Left colon (tissue), 2 donors: ENCODE data around the gene RPA1. TPM values are rescaled to one million over a fixed set of nuclear protein-coding genes. Genes with fewer than 3 reads are reported as not detected.

ENCODE experiments used
- ATAC-seq: fragments of 200-7000 bp; cut with Tn5 transposase; one replicate; pipeline ENCODE4 v1.9.1; 2020; ENCODE audit warnings: mild to moderate bottlenecking, moderate library complexity
- DNase-seq, 2 donors: peaks; one replicate each; pipeline ENCODE4 v3.0.0-alpha.2; 2020
- intact Hi-C, 2 donors: fragments of 100-400 bp; cut with DNase I in 1 of 2; cut with micrococcal nuclease in 1 of 2; formaldehyde crosslinking; loops; one replicate each; pipeline versions ENCODE4 v1.11.2 to v1.14.0; 2022; cut with DNase I, micrococcal nuclease
- total RNA-seq, 2 donors: library from RNA; stranded (reverse); fragmentation: NEBNext Ultra II Directional; extraction: Animal tissue kit (Norgen Biotek cat#: 25700); gene quantifications; one replicate each; pipeline ENCODE4 v1.2.1, GENCODE V29; 2021
- donor health status: DM: no; HTN: no; CAD: no.
- donor health status: DM: yes; HTN: yes; CAD: no.

The RPA1 gene
- total RNA-seq, 2 donors from 2014 or later, result 57.2 to 69.6 TPM

DNA sequence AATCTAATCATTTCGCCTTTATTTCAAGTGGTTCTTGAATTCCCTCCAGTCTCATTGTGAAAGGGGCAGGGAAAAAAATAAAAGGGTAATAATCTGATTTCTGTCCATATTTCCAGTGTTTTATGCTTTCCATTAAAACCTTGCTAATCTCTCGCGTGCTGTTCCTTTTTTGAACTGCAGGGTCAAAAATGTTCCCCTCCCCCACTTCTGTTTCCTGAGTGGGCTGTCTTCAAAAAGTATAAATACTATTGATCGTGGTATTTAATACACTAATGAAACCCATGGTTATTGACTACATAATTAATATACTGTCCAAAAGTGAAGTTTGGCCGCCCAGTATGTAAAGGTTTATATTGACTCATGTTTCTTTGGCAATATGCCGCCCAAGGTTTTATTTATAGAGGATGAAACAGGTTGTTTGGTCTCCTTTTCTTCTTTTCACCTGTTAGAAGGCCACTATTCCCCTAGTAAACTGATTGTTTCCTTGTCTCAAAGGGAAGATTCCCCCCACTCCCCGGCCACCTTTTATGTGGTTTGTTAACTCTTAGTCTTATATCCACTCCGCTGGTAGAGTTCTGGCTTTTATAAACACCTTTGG is 69.7 kb downstream of the RPA1 start:
- ATAC-seq (no peak), DNase-seq (no peak)
- intact Hi-C loops, result no loop called here

DNA sequence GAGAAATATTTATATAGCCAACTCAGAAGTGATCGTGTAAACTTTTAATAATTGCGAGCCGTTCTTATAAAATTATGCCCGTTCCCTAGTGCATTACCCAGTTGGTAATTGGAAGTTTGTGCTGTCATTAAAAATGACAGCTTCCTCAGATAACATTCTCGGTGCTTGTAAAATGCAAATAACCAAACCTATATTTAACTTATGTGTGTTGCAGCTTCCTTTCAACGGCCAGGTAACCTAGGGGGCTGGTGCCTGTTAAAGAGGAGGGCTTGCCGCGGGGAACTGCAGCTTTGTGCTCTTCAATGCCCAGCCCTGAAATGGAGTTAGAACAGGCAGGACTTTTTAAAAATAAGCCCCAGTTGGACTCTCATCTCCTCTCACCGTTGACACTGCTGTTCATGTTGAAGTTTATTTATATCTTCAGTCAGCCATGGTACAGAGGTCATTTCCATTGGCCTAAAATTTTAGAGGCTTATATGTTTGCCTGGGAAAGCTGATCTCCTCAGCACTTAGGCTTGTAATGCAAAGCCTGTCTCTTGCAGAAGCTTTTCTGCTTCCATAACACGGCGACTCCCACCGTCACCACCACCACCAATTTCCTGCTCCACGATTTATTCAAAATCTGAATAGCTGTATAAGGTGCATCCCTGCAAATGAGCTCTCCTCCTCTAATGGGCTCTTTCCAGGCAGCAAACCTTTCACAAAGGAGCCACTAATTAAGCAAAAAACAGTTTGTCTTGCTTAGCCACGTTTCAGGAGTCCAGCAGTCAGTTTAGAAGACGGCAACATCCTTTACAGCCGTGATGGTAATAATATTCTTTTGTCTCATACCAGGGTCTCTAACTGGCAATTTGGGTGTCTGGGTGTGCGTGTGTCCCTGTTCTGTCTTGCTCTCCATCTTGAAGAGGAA is 74.7 kb downstream of the RPA1 start:
- ATAC-seq (peak; percentile 23), DNase-seq (no peak)
- intact Hi-C loops, result loop anchor here (5.0 kb wide), 1 partner anchor 123 kb away; the partner anchor contains the start of gene RTN4RL1 (in 2 of the 2)

DNA sequence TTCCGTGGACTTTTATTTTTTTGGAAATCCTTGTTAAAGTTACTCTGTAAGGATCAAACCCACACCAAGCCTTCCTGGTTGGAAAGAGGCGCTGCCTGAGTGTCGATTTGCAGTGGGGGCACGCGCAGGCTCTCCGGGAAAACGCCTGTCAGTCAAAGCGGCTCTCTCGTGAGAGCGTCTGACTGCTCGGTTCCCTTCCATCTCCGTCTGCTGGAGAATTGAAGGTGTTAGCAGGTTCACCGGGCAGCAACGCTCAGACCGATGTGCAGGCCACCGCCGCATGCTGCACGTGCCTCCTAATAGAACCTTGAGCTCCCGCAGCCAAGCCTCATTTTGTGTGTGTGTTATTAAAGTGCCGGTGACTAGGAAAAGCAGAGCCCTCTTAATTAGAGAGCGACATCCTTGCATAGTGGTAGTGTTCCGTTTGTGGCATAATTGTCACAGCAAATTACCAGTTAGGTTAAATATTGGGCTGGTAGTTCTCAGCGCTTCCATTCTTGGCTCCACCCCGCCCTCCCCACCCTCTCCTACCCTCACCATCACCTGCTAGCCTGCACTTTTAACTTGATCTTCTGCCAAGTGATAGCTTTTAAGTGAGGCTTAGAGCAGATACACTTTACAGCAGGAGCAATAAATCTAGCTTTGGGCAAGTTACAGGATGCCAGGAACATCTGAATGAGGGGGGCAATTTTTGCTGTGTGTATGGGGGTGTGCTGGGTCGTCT is 75.5 kb downstream of the RPA1 start:
- intact Hi-C loops, result loop anchor here (5.0 kb wide), 1 partner anchor 122 kb away; the partner anchor contains the start of gene RTN4RL1 (in 2 of the 2)
- DNase-seq, result no peak
- ATAC-seq, result peak; percentile 53

DNA sequence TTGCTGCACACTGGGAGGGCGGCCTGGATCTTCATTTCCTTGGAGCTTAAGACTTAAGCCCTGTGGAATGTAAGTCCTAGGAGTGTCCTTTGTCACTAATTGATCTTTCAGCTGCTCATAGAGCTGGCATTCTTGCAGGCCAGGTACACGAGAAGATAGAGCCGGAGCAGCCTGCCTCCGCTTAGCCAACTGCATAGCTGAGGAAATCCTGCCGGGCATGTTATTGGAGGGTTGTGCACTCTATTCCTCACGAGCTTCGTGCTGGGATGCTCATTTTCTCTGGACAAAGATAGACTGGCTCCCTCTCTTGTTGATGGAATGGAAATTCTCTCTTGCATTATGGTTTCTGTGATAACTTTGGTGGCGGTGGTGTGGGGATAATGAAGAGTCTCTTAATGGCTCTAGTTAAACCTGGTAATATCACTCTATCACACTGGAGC is 76.9 kb downstream of the RPA1 start:
- DNase-seq, result no peak
- intact Hi-C loops, result loop anchor here (5.0 kb wide), 1 partner anchor 121 kb away; the partner anchor contains the start of gene RTN4RL1 (in 2 of the 2)
- no peak for ATAC-seq

DNA sequence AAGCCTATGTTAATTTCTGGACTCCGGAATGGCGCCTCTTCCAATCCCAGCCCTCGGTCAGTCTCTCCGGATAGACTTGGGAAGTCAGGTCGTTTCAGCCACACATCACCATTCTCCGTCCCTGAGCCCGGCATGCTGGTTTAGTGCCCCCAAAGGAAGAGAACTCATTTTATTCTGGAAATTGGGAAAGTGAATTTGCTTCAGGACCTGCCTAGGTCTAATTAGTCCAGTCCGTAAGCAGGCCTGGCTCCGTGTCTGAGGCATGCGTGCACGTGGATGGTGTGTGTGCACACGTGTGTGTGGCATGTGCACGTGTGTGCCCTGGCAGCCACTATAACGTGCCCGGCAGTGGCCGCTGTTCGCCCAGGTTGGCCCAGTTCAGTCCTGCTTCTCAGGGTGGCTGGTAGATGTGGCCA is 77.4 kb downstream of the RPA1 start:
- ATAC-seq, result no peak
- no peak for DNase-seq
- intact Hi-C loops, result loop anchor here (5.0 kb wide), 1 partner anchor 120 kb away; the partner anchor contains the start of gene RTN4RL1 (in 2 of the 2)

DNA sequence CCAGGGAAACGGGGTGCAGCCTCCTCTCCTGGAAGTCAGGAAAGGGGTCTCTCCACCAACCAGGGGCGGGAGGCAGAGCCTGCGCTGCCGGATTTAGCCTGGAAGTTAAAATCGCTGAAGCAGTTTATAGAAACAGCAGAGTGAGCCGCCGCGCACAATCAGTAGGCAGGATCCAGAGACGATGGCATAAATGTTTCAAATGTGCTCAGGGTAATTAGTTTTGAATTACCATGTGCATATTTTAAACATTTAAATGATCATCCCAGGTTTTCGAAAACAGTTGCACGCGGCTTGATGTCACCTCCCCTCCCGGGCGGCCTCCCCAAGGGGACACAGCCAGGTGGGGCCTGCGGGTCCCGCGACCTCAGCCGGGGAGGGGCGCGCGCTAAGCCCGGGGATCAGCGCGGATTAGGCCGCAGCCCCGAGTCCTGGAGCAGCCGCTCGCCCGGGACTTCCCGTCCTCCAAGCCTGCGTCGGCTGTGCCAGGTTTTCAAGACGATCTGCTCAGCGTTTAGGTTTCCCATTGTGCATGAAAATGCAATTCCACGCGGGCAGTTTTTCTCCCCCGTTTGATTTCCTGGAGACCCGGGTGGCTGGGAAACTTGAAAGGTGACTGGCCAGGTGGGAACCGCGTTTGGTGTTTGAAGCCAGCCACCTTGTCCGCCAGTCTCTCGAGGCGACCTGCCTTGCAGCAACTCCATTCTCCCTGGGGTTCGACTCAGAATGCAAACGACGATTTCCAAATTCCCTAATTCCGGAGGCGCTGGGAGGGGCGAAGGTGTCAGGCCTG is 78.3 kb downstream of the RPA1 start:
- intact Hi-C loops, result loop anchor here (5.0 kb wide), 1 partner anchor 119 kb away; the partner anchor contains the start of gene RTN4RL1 (in 2 of the 2)
- ATAC-seq, result peak; percentile 26
- peak in 1 of 2 donors; percentile 23 for DNase-seq

DNA sequence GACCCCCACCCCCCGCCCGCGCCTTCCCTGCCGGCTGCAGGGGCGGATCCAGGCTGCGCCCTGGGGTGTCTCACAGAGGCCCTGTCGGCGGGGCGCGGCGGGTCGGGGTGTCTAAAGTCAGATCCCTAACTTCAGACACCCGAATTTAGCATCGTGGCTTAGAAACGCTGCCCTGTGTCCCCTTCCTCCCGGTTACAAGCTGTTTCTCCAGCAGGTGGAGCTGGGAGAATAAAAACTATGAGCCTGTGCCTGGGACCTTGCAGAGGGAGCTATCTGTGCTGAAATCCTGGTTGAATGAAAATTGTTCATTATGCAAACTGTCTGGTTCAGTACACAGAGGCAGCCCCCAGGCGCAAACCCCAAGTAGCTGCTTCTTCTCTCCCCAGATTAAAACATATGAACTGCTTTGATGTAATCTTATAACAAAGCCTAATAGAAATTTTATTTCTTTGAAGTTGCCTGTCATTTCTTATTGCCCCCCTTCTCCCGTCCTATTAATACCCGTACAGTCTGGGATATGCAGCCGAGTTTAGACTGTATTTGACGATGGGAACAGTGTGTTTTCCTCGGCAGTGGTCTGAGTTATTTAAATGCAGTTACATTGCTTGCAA is 79.0 kb downstream of the RPA1 start:
- DNase-seq (peak; percentile 41 to 55), ATAC-seq (peak; percentile 84)
- intact Hi-C loops, result loop anchor here (5.0 kb wide), 1 partner anchor 118 kb away; the partner anchor contains the start of gene RTN4RL1 (in 2 of the 2)

DNA sequence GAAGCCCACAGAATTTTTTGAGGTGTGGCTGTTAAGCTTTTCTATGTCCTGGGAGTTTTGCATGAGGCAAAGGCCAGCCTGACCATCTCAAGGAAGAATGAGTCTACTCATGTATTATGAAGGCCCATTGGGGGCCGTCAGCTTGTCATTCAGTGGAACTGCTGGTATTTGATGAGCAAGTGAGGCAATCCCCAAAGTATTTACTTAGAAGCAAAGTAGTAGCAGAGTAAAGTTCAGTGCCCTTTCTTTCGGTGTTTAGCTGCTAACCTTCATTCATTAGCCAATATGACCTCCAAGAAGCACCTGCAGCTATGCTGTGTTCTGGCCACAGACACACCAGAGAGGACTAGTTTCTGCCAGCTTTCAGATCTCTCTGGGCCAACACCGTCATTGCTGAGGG is 80.2 kb downstream of the RPA1 start:
- DNase-seq (no peak), ATAC-seq (no peak)
- intact Hi-C loops, result loop anchor here (5.0 kb wide), 1 partner anchor 117 kb away; the partner anchor contains the start of gene RTN4RL1 (in 2 of the 2)

DNA sequence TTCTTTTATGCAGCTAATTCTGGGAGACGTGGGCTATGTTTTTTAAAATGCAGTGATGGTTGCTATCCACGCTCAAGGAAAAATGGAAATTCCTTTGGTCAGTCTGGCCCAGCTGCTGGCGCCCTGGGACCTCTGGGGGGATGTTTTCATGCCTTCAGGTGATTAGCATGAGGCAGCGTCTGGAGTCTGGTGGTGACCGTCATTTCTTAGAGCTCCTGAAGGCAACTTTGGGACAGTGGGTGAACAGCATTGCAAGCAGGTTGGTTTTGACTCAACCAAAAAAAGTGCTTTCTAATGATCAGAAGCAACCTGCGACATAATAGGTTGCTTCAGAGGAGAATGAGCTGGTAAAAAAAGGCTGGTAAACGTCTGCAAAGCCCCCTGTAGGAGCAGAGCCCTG is 82.3 kb downstream of the RPA1 start:
- ATAC-seq (no peak), DNase-seq (no peak)
- intact Hi-C loops, result no loop called here

DNA sequence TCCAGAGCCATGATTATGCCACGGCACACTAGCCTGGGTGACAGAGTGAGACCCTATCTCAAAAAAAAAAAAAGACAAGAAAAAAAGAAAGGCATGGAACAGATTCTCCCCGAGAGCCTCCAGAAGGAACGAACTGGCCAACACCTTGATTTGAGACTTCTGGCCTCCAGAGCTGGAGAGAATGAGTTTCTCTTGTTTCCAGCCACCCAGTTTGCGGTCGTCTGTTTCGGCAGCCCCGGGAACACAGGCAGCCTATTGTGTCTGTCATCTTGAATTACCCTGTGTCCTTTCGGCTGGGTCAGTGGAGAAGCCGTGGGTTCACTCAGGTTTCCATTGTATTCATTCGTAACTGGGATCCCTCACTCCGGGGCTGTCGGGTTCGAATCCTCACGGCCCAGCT is 83.9 kb downstream of the RPA1 start:
- intact Hi-C loops, result no loop called here
- ATAC-seq (no peak), DNase-seq (no peak)

DNA sequence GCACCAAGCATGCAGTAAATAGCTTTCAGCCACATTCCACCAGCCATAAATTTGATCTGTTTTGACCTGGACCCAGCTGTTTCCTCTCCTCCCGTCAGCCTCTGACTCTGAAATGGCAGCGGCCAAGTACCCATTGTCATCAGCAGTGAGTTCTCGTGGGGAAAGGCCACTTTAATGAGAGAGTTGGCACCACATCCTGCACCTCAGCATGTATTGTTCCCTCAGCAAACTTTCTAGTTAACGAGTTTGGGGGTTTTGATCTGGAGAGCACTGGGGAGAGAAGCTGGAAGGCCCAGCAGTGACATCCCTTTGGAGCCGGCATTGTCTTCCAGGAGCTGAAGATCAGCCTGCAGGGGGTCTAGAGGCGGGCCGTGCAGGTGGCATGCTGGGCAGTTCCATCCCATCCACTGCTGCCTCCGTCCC is 84.9 kb downstream of the RPA1 start:
- ATAC-seq (no peak), DNase-seq (no peak)
- intact Hi-C loops, result no loop called here

DNA sequence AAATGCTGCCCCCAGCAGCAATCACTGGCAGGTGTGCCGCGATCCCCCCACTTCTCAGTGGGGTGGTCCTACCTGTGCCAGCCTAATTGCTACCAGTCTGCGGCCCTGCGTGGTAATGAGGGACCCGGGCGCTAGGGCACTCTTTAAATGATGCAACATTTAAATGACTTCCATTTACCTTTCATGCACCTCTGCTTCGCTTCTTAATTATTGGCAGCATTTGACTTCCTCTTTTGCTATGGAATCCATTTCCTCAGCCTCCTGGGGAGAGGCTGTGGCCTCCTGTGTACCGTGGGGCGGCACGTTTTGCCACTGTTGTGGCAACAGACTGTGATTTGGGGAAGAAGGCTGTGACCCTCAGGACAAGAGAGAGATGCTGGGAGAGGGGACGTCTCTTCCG is 86.1 kb downstream of the RPA1 start:
- intact Hi-C loops, result no loop called here
- no peak for DNase-seq
- ATAC-seq, result no peak

DNA sequence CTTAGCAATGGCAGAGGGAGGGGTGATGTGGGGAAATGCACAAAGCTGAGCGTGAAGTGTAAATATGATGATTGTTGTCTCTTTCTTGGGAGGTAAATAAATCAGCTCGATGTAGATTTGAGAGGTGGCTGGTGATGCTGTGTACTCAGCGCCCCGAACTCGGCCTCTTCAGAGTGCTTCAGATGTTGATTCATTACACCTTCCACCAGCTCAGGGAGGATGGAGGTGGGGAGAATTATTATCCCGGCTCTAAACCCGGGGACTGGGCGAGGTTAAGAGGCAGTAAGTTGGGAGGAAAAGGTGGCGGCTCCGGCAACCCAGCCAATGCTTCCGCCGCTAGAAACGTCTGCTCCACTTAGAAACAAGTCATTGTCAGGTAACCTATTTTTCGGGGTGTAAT is 86.5 kb downstream of the RPA1 start:
- no peak for ATAC-seq
- DNase-seq, result no peak
- intact Hi-C loops, result no loop called here

DNA sequence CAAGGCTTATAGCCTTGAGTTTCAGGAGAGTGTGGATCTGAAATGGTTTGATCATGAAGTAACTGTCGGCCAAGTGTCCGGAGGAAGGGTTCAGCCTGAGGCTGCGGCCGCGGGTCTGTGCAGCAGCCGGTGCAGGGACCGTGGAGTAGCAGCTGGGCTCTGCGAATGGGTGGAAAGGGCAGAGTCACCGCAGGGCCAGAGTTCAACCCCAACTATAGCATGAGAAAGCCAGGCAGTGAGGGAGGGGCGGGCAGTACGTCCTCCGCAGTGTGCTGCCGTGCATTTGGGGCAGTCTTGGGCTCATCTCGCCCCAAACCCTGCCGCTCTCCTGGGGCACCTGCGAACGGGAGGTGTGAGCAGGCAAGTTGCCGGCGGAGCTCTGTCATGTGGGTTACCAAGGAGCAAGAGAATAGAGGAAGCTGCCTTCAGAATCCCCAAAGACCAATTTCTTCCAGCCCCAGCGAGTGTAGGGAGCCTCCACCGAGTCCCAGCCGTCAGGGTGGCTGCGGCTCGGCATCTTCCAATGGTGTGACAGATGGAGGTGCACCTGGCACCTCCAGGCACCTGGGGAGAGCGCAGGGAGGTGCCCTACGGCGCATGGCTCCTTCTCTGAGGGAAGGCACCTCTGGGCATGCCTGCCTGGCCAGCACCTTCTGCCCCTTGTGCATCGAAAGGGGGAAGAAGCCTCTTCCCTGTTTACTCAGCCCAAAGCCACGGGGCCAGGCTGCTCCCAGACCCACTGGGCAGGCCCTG is 87.3 kb downstream of the RPA1 start:
- ATAC-seq (no peak), DNase-seq (no peak)
- intact Hi-C loops, result no loop called here

DNA sequence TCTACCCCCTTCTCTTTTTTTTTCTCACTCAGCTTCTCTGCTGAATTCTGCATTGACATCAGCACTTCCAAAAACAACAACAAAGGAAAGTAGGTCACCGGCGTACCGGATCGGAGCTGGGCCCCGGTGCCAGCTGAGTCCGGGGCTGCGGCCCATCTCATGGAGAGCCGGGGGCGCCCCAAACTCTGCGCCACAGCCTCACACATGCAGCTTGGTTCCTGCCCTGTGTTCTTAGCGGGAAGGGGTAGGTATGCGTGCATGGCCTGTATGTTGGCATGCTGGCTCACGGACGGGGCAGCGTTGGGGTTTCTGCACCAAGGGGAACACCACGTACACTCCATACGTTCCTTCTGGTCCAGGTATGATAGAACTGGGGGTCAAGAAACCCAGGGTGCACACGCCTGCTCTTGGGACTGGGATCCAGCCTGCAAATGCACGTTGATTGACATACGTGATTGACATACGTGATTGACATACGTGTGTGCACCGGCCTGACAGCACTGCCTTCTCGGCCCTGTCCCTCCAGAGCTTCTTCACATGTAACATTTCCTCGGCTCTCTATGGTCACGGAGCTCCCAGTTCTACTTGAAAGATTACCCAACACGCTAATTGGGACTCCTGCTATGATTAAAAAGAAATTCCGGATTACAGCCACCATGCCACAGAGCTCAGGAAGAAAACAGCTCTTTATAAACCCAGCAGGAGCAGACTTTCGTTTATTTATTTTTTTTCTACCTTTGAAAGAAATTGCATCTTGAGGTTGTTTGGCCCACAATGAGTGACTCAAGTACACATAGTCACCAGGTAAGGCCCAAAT is 88.7 kb downstream of the RPA1 start:
- intact Hi-C loops, result no loop called here
- DNase-seq, result no peak
- ATAC-seq, result no peak

DNA sequence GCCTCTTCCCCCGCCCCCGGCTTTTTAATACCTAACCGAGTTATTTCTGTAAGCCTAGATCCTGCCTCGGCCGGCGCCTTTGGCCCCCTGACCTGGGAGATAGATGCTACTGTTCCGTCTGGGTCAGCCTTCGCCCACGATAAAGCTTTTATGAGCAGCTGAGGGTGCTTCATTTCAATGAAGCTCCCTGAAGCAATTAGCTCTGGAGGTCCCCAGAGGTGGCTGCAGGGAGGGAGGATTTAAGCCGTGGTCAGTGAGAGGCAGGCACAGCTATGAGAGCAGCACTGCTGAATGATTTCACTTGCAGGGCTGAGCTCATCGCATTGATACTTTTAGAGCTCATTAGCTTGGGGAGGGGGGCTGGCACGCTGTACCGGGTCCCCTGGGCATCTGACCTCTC is 89.4 kb downstream of the RPA1 start:
- DNase-seq, result no peak
- intact Hi-C loops, result no loop called here
- ATAC-seq, result no peak
